B cell (primary cell): ENCODE measurements around the gene CXXC5. TPM values are rescaled to one million over a fixed set of nuclear protein-coding genes. Genes with fewer than 3 reads are reported as not detected.

ENCODE experiments used
- ATAC-seq: fragments of 200-7000 bp; cut with Tn5 transposase; one replicate; pipeline ENCODE4 v1.10.0; 2021; ENCODE audit warnings: low read depth, mild to moderate bottlenecking, moderate number of reproducible peaks, moderate library complexity
- CTCF ChIA-PET: fragments of 350-600 bp; sonication (Branson Sonifier 250); formaldehyde crosslinking; loops from one replicate; lab custom pipeline; 2021; ENCODE audit warnings: antibody characterized with exemption, inconsistent platforms; lab: Charles Lee
- POLR2A ChIA-PET: fragments of 350-600 bp; sonication (Branson Sonifier 250); formaldehyde crosslinking; loops from one replicate; lab custom pipeline; 2021; ENCODE audit warnings: antibody characterized with exemption; lab: Charles Lee
- DNase-seq: peaks from one replicate; pipeline ENCODE4 v3.0.0; 2013
- H2AFZ ChIP-seq: 2 replicates; pipeline ENCODE4 v1.6.1; 2012; ENCODE audit warnings: mild to moderate bottlenecking, low read depth, low read length; ENCODE audit not compliant: insufficient read depth, poor library complexity, severe bottlenecking
- H3K27ac ChIP-seq, 2 donors: 1 replicate in 1 of 2; 2 replicates in 1 of 2; pipeline ENCODE4 v1.5.1; 2012 to 2013; ENCODE audit warnings: low read length in 2 of 2, mild to moderate bottlenecking in 2 of 2, moderate library complexity in 1 of 2
- H3K27me3 ChIP-seq, 4 experiments: fragments of 200-600 bp in 1 of 4; sonication (generic) in 1 of 4; replicated peaks in 1 of 4; 1 replicate in 2 of 4; 2 replicates in 2 of 4; pipeline versions ENCODE4 v1.6.1 to v1.7.0; 2013 to 2016; ENCODE audit warnings: low read length in 3 of 4, mild to moderate bottlenecking in 2 of 4, mixed read lengths in 1 of 4, moderate library complexity in 1 of 4; ENCODE audit not compliant: insufficient read depth in 4 of 4, control insufficient read depth in 3 of 4; ENCODE audit errors: control extremely low read depth in 1 of 4
- H3K36me3 ChIP-seq, 2 experiments: replicated peaks in 1 of 2; 1 replicate in 1 of 2; 2 replicates in 1 of 2; pipeline versions ENCODE4 v1.6.1 to v1.7.1; 2013; ENCODE audit warnings: low read length in 1 of 2; ENCODE audit not compliant: insufficient read depth in 2 of 2, control insufficient read depth in 1 of 2; ENCODE audit errors: control extremely low read depth in 1 of 2, extremely low read depth in 1 of 2
- H3K4me1 ChIP-seq, 2 donors: fragments of 200-600 bp in 1 of 2; sonication (generic) in 1 of 2; 1 replicate in 1 of 2; 2 replicates in 1 of 2; pipeline versions ENCODE4 v1.5.1 to v1.6.1; 2013 to 2017; ENCODE audit warnings: low read length in 2 of 2; ENCODE audit not compliant: control insufficient read depth in 2 of 2, insufficient read depth in 2 of 2
- H3K4me2 ChIP-seq: replicated peaks from 2 replicates; pipeline ENCODE3; 2012; ENCODE audit warnings: mild to moderate bottlenecking, low read depth, low read length; ENCODE audit not compliant: poor library complexity, severe bottlenecking
- H3K4me3 ChIP-seq, 5 experiments: fragments of 200-600 bp in 1 of 5; sonication (generic) in 1 of 5; 1 replicate in 3 of 5; 2 replicates in 2 of 5; pipeline versions ENCODE4 v1.5.1 to v1.7.0; 2011 to 2016; ENCODE audit warnings: low read length in 4 of 5, mild to moderate bottlenecking in 4 of 5, low read depth in 2 of 5, control low read depth in 1 of 5, moderate library complexity in 1 of 5; ENCODE audit not compliant: insufficient read depth in 1 of 5; ENCODE audit errors: control extremely low read depth in 1 of 5, extremely low read depth in 1 of 5
- H3K79me2 ChIP-seq: fragments of 200-600 bp; sonication (generic); one replicate; pipeline ENCODE4 v1.6.0; 2016; ENCODE audit warnings: low read length; ENCODE audit not compliant: control insufficient read depth, insufficient read depth
- H3K9ac ChIP-seq: fragments of 200-600 bp; sonication (generic); 2 replicates; pipeline ENCODE4 v1.6.1; 2017; ENCODE audit warnings: mild to moderate bottlenecking, low read length, moderate library complexity
- H3K9me3 ChIP-seq, 3 donors: one replicate each; pipeline versions ENCODE4 v1.6.1 to v1.7.1; 2013; ENCODE audit warnings: low read length in 2 of 3; ENCODE audit not compliant: control insufficient read depth in 2 of 3, insufficient read depth in 1 of 3; ENCODE audit errors: control extremely low read depth in 1 of 3
- H4K20me1 ChIP-seq: 2 replicates; pipeline ENCODE4 v1.6.0; 2012; ENCODE audit warnings: mild to moderate bottlenecking, low read length; ENCODE audit not compliant: insufficient read depth, control insufficient read depth, poor library complexity, severe bottlenecking
- H3K27ac Mint-ChIP-seq: one replicate; pipeline ENCODE4 v1.8.0; 2021; ENCODE audit warnings: mixed read lengths
- H3K27me3 Mint-ChIP-seq: one replicate; pipeline ENCODE4 v1.8.0; 2021; ENCODE audit warnings: mixed read lengths
- H3K4me1 Mint-ChIP-seq: one replicate; pipeline ENCODE4 v1.8.0; 2021; ENCODE audit warnings: mixed read lengths
- H3K4me3 Mint-ChIP-seq: one replicate; pipeline ENCODE4 v1.8.0; 2021; ENCODE audit warnings: mixed read lengths
- H3K9me3 Mint-ChIP-seq: one replicate; pipeline ENCODE4 v1.8.0; 2022; ENCODE audit warnings: mixed read lengths; ENCODE audit not compliant: insufficient read depth
- EZH2 ChIP-seq: IDR thresholded peaks from 2 replicates; pipeline ENCODE4 v1.6.1; 2012; ENCODE audit warnings: borderline replicate concordance, low read depth, mild to moderate bottlenecking, moderate library complexity, low read length; ENCODE audit not compliant: insufficient read depth, poor library complexity, severe bottlenecking
- WGBS: methylation state at CpG from one replicate; pipeline ENCODE4 v1.1.5; 2013; ENCODE audit warnings: missing lambda C conversion rate; ENCODE audit not compliant: insufficient coverage; 5-methylcytosine and 5-hydroxymethylcytosine counted together
- intact Hi-C: fragments of 100-400 bp; cut with micrococcal nuclease; formaldehyde crosslinking; loops from one replicate; pipeline ENCODE4 v1.10.0; 2022
- polyA plus RNA-seq: library from polyadenylated mRNA; depleted of rRNA; stranded (reverse); fragments of >200 nt; gene quantifications from 2 replicates; pipeline ENCODE4 v1.2.3, GENCODE V29; 2012
- total RNA-seq, 2 donors: library from RNA; stranded (reverse); fragments of 120-200 nt in 1 of 2; gene quantifications; 1 replicate in 1 of 2; 2 replicates in 1 of 2; pipeline versions ENCODE4 v1.2.3 to v1.2.4, GENCODE V29; 2013 to 2022
- TF ChIP-seq, protein P1 (sequence below): fragments of 200-600 bp; IDR thresholded peaks from one replicate; pipeline ENCODE4 v1.8.0; 2022; ENCODE audit warnings: antibody characterized with exemption, mild to moderate bottlenecking

The CXXC5 gene
- total and polyA plus RNA-seq, 2 donors (not counting 1 experiment from before 2014, with no cell fraction given) = 126 to 143 TPM

GRCh38 chr5:139638090-139638735 is 9.9 kb upstream of the CXXC5 start:
- Histone ChIP-seq H3K4me1 (peaks cover 60 to 92% of the 10 kb centered on the region in 2 donors), H4K20me1 (peaks cover 10% of the 10 kb centered on the region), H3K27me3 (no peaks in the 10 kb centered on the region), H3K79me2 (peaks cover 64% of the 10 kb centered on the region), H3K9ac (peak overlapping the region; percentile 70), H2AFZ (peak overlapping the region; percentile 62), H3K9me3 (no peaks in the 10 kb centered on the region), H3K27ac (peak overlapping the region; percentile 88 to 93), H3K4me2 (peak overlapping the region; percentile 91), H3K4me3 (peak overlapping the region in 4 of 5 experiments; percentile 52 to 79 (median 62)), H3K36me3 (no peaks in the 10 kb centered on the region)
- H3K27ac Mint-ChIP-seq = peak overlapping the region; percentile 91
- peak overlapping the region; percentile 84 for H3K4me3 Mint-ChIP-seq
- DNase-seq (peak; percentile 82), ATAC-seq (peak; percentile 28)
- no peaks in the 10 kb centered on the region for H3K9me3 Mint-ChIP-seq
- intact Hi-C loops = loop anchor here (5.0 to 10.0 kb wide), 2 partner anchors 121 to 233 kb away; partner anchors contain the start of gene SPATA24
- TF ChIP-seq, protein P1, sequence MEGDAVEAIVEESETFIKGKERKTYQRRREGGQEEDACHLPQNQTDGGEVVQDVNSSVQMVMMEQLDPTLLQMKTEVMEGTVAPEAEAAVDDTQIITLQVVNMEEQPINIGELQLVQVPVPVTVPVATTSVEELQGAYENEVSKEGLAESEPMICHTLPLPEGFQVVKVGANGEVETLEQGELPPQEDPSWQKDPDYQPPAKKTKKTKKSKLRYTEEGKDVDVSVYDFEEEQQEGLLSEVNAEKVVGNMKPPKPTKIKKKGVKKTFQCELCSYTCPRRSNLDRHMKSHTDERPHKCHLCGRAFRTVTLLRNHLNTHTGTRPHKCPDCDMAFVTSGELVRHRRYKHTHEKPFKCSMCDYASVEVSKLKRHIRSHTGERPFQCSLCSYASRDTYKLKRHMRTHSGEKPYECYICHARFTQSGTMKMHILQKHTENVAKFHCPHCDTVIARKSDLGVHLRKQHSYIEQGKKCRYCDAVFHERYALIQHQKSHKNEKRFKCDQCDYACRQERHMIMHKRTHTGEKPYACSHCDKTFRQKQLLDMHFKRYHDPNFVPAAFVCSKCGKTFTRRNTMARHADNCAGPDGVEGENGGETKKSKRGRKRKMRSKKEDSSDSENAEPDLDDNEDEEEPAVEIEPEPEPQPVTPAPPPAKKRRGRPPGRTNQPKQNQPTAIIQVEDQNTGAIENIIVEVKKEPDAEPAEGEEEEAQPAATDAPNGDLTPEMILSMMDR = no peak
- no peak for TF ChIP-seq EZH2
- POLR2A ChIA-PET = interaction anchor here (0.6 to 9.1 kb wide), 14 partner anchors 12 to 127 kb away, joined by 3 to 511 read pairs (median 8); partner anchors contain the start of gene CXXC5
- H3K4me1 Mint-ChIP-seq = peaks cover 82% of the 10 kb centered on the region
- H3K27me3 Mint-ChIP-seq = no peaks in the 10 kb centered on the region
- WGBS = 7% methylated on average over 22 of the region's 23 CpGs
- CTCF ChIA-PET = interaction anchor here (0.7 to 10.7 kb wide), 11 partner anchors 11 to 149 kb away, joined by 3 to 502 read pairs (median 73); partner anchors contain the start of gene CXXC5
